22Rv1 (cell line): ENCODE results near the gene RAB43.

Experiments used
- CTCF ChIP-seq: fragments of 450-650 bp; IDR thresholded peaks from 2 replicates; pipeline ENCODE4 v1.5.1; 2017; ENCODE audit warnings: mild to moderate bottlenecking
- ZFX ChIP-seq: fragments of 450-650 bp; IDR thresholded peaks from 2 replicates; pipeline ENCODE4 v1.6.1; 2017; ENCODE audit warnings: antibody characterized with exemption, borderline replicate concordance

DNA sequence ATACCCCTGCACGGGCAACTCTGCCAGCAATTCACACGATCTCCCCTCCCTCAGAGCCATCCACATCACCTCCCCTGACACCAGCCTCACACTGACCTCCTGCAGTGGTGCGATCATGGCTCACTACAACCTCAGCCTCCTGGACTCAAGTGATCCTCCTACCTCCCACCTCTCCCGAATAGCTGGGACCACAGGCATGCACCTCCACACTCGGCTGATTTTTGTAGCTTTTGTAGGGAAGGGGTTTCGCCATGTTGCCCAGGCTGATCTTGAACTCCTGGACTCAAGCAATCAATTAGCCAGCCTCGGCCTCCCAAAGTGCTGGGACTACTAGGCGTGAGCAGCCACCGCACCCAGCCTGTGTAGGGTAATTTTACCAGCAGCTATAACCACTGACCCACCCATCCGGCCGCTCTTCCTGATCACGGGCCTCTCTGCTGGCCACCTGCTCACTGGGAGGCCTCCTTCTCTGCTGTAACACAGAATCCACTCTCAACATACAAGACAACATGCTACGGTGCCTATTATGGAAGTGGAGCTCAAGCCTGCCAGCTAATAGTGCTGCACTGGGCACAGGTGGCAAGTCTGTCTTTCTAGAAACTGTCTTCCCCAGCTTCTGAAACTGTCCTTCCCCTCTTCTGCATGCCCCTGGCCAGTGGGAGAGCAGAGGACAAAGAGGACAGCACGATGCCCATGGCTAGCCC lies 56.4 kb downstream of the RAB43 start:
- TF ChIP-seq CTCF (no peak), ZFX (no peak)
